ENCODE results near the gene TMPRSS5.
A peak's percentile ranks its signal among the peaks of the same experiment; 100 is the strongest.

The TMPRSS5 gene

DNA sequence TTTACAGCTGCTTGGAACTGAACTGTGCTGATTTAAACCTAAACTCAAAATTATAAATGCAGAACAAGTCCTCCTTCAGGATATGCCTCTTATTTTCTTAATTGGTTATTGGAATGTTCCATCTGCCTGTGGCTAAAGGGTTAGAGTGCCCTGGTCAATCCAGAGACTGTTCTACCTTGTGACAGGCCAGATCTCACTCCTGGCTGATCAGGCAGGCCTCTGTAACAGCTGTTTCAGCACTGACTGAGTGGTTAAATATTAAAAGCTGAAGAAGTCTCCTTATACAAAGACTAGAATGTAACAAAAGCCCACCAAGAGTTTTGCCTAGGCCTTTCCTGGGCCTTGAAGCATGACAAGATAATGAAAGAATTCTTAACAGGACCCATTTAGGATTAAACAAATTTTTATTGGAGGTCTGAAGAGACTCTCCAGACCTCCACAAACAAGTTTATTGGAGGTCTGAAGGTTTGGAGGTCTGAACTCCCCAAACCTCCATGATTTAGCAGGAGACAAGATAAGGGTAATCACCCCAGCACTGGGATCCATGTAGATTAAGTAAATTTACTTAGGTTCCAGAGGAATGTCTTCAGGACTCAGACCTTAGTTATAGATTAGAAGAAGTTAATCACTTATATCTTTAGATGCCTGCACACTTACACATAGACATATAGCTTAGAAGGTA, 35.8 kb downstream of the TMPRSS5 start:
- DNase-seq (ENCODE audit: low read depth): no peak
- no peak overlapping the region for H3K4me3 ChIP-seq (ENCODE audit: low read length)
- TF ChIP-seq, protein P1, sequence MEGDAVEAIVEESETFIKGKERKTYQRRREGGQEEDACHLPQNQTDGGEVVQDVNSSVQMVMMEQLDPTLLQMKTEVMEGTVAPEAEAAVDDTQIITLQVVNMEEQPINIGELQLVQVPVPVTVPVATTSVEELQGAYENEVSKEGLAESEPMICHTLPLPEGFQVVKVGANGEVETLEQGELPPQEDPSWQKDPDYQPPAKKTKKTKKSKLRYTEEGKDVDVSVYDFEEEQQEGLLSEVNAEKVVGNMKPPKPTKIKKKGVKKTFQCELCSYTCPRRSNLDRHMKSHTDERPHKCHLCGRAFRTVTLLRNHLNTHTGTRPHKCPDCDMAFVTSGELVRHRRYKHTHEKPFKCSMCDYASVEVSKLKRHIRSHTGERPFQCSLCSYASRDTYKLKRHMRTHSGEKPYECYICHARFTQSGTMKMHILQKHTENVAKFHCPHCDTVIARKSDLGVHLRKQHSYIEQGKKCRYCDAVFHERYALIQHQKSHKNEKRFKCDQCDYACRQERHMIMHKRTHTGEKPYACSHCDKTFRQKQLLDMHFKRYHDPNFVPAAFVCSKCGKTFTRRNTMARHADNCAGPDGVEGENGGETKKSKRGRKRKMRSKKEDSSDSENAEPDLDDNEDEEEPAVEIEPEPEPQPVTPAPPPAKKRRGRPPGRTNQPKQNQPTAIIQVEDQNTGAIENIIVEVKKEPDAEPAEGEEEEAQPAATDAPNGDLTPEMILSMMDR (IDR thresholded peaks at IDR 0.05; ENCODE audit: insufficient read depth, low read depth, low read length, missing control alignments): no peak

DNA sequence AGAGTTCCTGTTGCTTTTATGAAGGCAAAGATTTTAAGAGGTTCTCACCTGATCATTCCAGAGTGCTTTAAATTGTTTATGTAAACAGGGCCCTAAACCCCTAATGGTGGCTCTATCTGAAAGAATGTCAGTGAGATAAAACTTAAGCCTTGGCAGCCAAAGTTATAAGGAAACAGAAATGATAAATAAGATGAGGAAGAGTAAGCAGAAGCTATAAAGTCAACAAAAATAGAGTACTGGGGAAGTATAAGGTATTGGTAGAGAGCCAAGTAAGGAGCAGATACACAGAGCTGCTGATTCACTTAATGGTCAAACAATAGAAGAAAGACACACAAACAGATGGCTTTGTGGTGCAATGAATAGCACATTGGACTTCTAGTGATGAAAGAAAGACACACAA, 37.9 kb downstream of the TMPRSS5 start:
- no peak overlapping the region for H3K4me3 ChIP-seq (ENCODE audit: low read length)
- DNase-seq (ENCODE audit: low read depth): no peak
- TF ChIP-seq, protein P1 (IDR thresholded peaks at IDR 0.05; ENCODE audit: insufficient read depth, low read depth, low read length, missing control alignments): no peak

DNA sequence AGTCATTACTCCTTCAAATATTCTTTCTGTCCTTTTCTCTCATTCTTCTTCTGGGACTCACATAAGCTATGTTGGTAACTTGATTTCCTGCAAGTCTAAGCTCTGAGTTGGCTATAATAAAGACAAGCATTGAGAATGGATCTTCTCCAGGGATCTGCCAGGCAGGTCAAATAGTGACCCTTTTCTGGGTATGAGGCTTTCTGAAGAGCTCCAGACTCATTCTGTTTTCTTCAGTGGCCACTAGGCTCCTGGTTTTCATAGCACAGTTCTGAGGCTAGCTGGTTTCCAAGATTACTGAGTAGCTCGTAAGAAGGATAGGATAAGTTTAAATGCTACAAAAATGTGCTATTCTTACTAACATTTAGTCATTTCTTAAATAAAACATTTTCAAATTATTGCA, 38.3 kb downstream of the TMPRSS5 start:
- DNase-seq (ENCODE audit: low read depth): no peak
- TF ChIP-seq, protein P1 (IDR thresholded peaks at IDR 0.05; ENCODE audit: insufficient read depth, low read depth, low read length, missing control alignments): no peak
- H3K4me3 ChIP-seq (ENCODE audit: low read length): no peak overlapping the region

DNA sequence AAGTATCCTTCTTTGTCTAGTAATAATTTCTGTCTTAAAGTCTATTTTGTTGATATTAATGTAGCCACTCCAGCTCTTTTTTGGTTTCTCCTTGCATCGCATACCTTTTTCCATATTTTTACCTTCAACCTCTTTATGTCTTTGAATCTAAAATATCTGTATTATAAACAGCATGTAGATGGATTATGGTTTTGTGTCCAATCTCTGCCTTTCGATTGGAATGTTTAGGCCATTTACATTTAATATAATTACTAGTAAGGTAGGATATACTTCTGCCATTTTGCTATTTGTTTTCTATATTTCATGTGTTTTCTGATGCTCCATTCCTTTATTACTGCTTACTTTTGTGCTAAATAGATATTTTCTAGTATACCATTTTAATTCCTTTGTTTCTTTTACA, 39.5 kb downstream of the TMPRSS5 start:
- no peak for DNase-seq (ENCODE audit: low read depth)
- no peak overlapping the region for H3K4me3 ChIP-seq (ENCODE audit: low read length)
- TF ChIP-seq, protein P1 (IDR thresholded peaks at IDR 0.05; ENCODE audit: insufficient read depth, low read depth, low read length, missing control alignments): no peak

DNA sequence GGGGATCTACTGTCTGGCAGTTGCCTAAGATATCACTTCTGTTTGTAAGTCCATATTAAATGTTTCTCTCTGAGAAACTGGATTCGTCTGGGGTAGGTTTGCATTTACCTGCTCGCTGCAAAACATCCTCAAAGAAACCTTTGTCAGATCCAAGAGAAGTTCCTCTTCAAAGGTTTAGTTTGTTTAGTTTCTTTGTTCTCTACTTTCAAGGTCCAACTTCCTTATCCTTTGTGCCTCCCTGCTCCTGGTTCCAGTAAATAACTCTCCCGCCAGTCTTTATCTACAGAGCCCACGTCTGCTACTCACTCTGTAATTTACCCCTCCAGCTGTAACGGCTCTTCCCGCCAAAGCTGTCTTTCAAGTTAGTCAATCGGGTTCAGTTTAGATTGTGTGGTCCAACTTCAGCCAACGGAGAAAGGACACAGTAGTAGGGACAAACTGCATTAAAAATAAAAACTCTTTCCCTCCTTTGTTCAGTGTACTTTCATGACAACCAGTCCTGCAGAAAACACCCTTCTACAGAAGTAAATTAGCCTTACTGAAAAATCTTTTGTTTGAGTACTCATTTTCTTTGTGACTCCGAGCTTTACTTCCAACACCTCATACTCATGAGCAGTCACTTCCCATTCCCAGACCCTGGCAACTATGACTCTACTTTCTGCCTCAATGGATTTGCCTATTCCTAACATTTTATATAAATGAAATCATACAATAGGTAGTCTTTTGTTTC, 41.0 kb downstream of the TMPRSS5 start:
- no peak overlapping the region for H3K4me3 ChIP-seq (ENCODE audit: low read length)
- DNase-seq (ENCODE audit: low read depth): no peak
- TF ChIP-seq, protein P1 (IDR thresholded peaks at IDR 0.05; ENCODE audit: insufficient read depth, low read depth, low read length, missing control alignments): no peak

DNA sequence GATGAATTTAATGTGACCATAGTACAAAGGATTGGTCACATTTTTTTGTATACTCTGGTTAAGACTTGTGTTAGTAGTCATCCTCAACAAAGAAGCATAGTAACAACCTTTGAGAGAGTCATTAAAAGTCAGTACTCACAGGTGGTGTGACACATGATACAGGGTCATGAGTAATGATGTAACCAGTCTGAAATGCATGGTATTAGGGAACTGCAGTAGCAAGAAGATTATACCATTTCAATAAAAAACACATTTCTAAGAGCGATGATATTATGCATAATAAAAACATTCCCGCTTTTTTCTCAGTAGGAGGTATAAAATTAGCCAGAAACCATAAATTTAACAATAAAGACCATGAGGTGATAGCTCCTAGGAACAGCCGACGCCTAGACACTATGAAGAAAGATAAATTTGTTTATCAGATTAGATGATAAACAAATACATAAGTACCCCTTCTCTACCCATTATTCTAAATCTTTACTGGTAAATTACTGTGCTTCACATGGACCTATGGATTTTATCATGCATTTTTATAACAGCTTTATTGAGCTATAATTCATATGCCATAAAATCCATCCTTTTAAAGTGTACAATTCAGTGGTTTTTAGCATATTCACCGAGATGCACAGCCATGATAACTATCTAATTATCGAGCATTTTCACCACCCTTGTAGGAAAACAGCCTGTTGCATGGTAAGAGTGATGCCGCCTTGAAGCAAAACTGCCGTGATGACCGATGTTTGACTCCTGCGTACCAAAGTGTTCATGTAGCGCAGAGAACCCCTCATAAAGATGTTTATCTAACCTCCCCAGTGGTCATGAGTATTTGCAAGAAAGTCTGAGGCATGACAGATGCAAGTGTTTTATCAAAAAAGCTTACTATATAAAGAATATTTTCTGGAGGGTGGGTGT, 41.8 kb downstream of the TMPRSS5 start:
- peak; percentile 82 for DNase-seq (ENCODE audit: low read depth)
- TF ChIP-seq, protein P1 (IDR thresholded peaks at IDR 0.05; ENCODE audit: insufficient read depth, low read depth, low read length, missing control alignments): no peak
- H3K4me3 ChIP-seq (ENCODE audit: low read length): no peak overlapping the region
